ENCODE measurements around the gene LBH. TPM values are rescaled to one million over a fixed set of nuclear protein-coding genes. Genes with fewer than 3 reads are reported as not detected.

The LBH gene
- total RNA-seq, 1 donor from 2014 or later = 116 TPM

GRCh38 chr2:30231996-30232800 is 864 bp downstream of the LBH start:
- no peak for TF ChIP-seq CTCF (IDR thresholded peaks at IDR 0.05)
- peak overlapping the region; percentile 83 for H3K4me3 ChIP-seq
- H3K9me3 ChIP-seq = no peaks in the 10 kb centered on the region
- intact Hi-C loops (cut with DNase I) = loop anchor here (1.0 to 5.0 kb wide), 9 partner anchors 15 to 460 kb away; partner anchors contain the start of gene YPEL5
- DNase-seq (ENCODE audit: low spot score in 2 of 2) = peak in 1 of 2 donors; percentile 81
- H3K36me3 ChIP-seq = peaks cover 8 to 27% of the 10 kb centered on the region in 2 donors
- H3K27me3 ChIP-seq = no peaks in the 10 kb centered on the region
- H3K27ac ChIP-seq = peak overlapping the region; percentile 82 to 93
- H3K4me1 ChIP-seq = peaks cover 2 to 28% of the 10 kb centered on the region in 2 donors

DNA sequence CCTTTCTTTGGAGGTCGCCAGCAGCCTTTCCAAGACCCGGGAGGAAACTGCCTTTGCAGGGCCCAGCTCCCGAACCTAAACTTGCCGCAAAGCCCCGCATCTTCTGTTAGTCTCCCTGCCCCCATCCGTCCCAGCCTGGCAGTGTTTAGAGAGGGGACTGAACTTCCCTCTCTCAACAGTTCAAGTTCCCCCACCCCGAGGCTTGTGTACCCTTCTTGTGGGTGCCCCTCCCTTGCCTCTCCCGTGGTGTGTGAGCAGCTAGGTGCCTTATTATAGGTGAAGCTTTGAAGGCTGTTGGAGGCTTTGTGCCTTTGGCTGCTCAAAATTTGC is 1.4 kb downstream of the LBH start:
- no peaks in the 10 kb centered on the region for H3K27me3 ChIP-seq
- H3K4me3 ChIP-seq = peak overlapping the region; percentile 83
- no peak for TF ChIP-seq CTCF (IDR thresholded peaks at IDR 0.05)
- no peaks in the 10 kb centered on the region for H3K9me3 ChIP-seq
- H3K36me3 ChIP-seq = peaks cover 8 to 27% of the 10 kb centered on the region in 2 donors
- H3K27ac ChIP-seq = peak overlapping the region; percentile 82 to 93
- H3K4me1 ChIP-seq = peaks cover 6 to 33% of the 10 kb centered on the region in 2 donors
- intact Hi-C loops (cut with DNase I) = loop anchor here (5.0 kb wide), 7 partner anchors 40 to 460 kb away; partner anchors contain the start of gene YPEL5
- DNase-seq (ENCODE audit: low spot score in 2 of 2) = no peak

GRCh38 chr2:30233271-30234009 is 2.1 kb downstream of the LBH start:
- Histone ChIP-seq H3K27me3 (no peaks in the 10 kb centered on the region), H3K9me3 (no peaks in the 10 kb centered on the region), H3K4me1 (peaks cover 6 to 37% of the 10 kb centered on the region in 2 donors), H3K4me3 (peak overlapping the region; percentile 83), H3K27ac (peak overlapping the region; percentile 82 to 93), H3K36me3 (peaks cover 10 to 30% of the 10 kb centered on the region in 2 donors)
- no peak for DNase-seq (ENCODE audit: low spot score in 2 of 2)
- intact Hi-C loops (cut with DNase I) = loop anchor here (5.0 kb wide), 7 partner anchors 39 to 459 kb away; partner anchors contain the start of gene YPEL5
- no peak for TF ChIP-seq CTCF (IDR thresholded peaks at IDR 0.05)

- no peak for TF ChIP-seq CTCF (IDR thresholded peaks at IDR 0.05)
- peaks cover 12 to 35% of the 10 kb centered on the region in 2 donors for H3K36me3 ChIP-seq
- no peaks in the 10 kb centered on the region for H3K27me3 ChIP-seq
- H3K4me1 ChIP-seq = peaks cover 9 to 43% of the 10 kb centered on the region in 2 donors
- H3K27ac ChIP-seq = peak overlapping the region; percentile 75 to 82
- H3K9me3 ChIP-seq = no peaks in the 10 kb centered on the region
- intact Hi-C loops (cut with DNase I) = loop anchor here (5.0 kb wide), 7 partner anchors 38 to 458 kb away; partner anchors contain the start of gene YPEL5
- H3K4me3 ChIP-seq = peak overlapping the region; percentile 83
- peak in 1 of 2 donors; percentile 82 for DNase-seq (ENCODE audit: low spot score in 2 of 2)
These were observed 3.0 kb downstream of the LBH start for GRCh38 chr2:30234180-30234971.

DNA sequence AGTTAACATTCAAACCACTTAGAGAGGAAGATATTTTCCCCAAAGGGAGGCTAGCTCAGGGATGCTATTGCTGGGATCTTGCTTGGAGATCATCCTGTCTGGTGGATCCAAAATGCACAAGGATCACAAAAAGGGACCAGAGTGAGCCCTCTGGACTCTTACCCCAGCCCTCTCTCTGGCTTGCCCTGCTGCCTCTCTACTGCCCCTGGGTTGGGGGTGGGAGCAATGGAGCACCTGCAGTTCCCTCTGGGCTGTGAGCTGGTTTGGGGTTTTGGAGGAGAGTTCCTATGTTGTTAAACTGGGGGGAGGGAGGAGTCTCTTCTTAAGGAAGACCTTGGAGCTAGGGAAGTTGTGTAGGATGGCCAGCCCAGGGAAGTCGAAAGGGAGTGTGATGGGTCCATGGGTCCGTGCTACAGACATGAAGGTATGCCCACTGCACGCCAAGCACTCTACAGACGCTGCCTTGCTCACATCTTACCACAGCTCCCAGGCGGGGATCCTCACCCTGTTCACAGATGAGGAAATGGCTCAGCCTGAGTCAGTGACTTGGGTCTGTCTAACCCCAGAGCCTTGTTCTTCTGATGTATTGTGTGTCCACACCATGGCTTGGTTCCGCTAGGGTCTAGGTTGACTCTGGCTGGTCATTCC is 3.8 kb downstream of the LBH start:
- no peak for DNase-seq (ENCODE audit: low spot score in 2 of 2)
- Histone ChIP-seq H3K36me3 (peaks cover 12 to 38% of the 10 kb centered on the region in 2 donors), H3K9me3 (no peaks in the 10 kb centered on the region), H3K27me3 (no peaks in the 10 kb centered on the region), H3K4me1 (peaks cover 9 to 50% of the 10 kb centered on the region in 2 donors), H3K4me3 (peak overlapping the region; percentile 83), H3K27ac (peak overlapping the region; percentile 75 to 82)
- TF ChIP-seq CTCF (IDR thresholded peaks at IDR 0.05) = no peak
- intact Hi-C loops (cut with DNase I) = loop anchor here (5.0 kb wide), 1 partner anchor 127 kb away; no protein-coding TSS in a partner anchor

Data from ascending aorta (tissue), 2 donors.